Stimulated activated CD4-positive, alpha-beta T cell treated with anti-CD3 and anti-CD28 coated beads, Interleukin-4, amount 100 ng/mL, for 4 hours (primary cell): ENCODE data around the gene MDM2.
"Not testable (repeated sequence)": the region's sequence is repeated elsewhere in the genome, so short reads cannot be mapped to it uniquely, and the experiment has no call there.

Experiments
- DNase-seq, 2 experiments: peaks; one replicate each; pipeline ENCODE4 v3.0.0-alpha.2; 2020

Gene MDM2

DNA sequence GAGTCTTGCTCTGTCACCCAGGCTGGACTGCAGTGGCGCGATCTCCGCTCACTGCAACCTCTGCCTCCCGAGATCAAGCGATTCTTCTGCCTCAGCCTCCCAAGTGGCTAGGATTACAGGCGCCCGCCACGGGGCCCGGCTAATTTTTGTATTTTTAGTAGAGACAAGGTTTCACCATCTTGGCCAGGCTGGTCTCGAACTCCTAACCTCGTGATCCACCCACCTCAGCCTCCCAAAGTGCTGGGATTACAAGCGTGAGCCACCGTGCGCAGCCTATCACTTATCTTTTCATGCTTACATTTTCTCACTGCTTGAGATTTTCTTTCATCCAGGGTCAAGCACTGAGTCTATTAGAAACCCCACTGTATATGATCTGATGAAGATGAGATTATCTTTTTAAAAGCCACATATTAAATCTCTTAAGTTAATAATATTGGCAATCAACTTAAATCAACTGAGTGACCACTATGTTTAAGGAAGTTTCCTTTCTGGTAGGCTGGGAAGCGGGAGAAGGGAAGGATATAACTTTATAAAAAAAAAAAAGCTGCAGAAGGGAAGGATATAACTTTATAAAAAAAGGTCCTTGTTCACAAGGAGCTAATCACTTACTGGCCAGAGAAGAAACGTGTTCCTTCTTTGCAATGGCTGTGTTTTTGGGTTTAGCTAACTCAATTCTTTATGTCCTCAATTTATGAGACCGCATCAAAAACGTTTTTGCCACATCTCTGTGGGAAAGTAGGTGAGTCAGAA, 1.3 kb upstream of the MDM2 start:
- DNase-seq = no peak

DNA sequence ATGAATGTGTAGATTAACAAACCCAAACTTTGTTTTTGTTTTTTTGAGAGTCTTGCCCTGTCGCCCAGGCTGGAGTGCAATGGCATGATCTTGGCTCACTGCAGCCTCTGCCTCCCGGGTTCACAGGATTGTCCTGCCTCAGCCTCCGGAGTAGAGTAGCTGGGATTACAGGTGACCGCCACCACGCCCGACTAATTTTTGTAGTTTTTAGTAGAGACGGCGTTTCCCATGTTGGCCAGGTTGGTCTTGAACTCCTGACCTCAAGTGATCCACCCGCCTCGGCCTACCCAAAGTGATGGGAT, 752 bp upstream of the MDM2 start:
- not testable (repeated sequence) for DNase-seq

DNA sequence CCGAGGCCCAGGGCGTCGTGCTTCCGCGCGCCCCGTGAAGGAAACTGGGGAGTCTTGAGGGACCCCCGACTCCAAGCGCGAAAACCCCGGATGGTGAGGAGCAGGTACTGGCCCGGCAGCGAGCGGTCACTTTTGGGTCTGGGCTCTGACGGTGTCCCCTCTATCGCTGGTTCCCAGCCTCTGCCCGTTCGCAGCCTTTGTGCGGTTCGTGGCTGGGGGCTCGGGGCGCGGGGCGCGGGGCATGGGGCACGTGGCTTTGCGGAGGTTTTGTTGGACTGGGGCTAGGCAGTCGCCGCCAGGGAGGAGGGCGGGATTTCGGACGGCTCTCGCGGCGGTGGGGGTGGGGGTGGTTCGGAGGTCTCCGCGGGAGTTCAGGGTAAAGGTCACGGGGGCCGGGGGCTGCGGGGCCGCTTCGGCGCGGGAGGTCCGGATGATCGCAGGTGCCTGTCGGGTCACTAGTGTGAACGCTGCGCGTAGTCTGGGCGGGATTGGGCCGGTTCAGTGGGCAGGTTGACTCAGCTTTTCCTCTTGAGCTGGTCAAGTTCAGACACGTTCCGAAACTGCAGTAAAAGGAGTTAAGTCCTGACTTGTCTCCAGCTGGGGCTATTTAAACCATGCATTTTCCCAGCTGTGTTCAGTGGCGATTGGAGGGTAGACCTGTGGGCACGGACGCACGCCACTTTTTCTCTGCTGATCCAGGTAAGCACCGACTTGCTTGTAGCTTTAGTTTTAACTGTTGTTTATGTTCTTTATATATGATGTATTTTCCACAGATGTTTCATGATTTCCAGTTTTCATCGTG, 612 bp downstream of the MDM2 start:
- DNase-seq = peak; percentile 44 to 55

DNA sequence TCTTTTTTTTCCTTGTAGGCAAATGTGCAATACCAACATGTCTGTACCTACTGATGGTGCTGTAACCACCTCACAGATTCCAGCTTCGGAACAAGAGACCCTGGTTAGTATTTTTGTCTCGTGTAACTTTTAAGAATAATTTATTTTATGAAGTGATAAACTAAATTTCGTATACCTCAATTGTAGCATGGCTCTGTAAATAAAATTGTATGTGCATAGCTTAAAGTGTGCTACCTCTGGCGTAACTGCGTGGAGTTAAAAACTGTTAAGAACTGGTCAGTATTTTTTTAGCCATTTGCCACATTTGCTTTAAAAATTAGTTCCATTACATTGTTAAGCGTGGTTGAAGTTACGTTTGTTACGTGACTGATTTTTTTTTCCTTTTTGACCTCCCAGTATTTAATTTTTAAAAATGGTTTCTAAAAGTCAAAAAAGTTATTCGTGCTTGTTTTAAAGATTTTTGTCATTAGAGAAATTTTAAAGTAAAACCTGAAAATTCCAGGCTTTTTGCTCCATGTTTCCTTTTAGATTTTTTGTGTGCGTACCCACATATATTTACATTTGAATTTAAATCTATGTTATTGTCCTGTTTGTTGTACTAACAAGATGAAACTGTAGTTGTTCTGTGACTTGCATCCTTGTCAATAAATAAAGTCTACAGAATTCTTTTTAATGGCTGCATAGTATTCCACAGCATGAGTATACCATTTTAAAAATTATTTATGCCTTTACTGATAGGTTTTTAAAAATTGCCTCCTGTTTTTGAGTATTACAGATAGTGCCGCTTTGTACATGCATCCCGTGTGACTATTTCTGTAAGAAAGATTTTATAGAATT, 1.4 kb downstream of the MDM2 start:
- no peak for DNase-seq

DNA sequence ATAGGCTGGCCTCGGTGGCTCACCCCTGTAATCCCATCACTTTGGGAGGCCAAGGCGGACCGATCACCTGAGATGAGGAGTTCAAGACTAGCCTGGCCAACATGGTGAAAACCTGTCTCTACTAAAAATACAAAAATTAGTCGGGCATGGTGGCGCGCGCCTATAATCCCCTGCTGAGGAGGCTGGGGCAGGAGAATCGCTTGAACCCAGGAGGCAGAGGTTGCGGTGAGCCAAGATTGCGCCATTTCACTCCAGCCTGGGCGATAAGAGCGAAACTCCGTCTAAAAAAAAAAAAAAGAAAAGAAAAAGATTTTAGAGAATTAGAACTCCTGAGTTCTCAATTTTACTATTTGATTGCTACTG, 2.0 kb downstream of the MDM2 start:
- not testable (repeated sequence) for DNase-seq

DNA sequence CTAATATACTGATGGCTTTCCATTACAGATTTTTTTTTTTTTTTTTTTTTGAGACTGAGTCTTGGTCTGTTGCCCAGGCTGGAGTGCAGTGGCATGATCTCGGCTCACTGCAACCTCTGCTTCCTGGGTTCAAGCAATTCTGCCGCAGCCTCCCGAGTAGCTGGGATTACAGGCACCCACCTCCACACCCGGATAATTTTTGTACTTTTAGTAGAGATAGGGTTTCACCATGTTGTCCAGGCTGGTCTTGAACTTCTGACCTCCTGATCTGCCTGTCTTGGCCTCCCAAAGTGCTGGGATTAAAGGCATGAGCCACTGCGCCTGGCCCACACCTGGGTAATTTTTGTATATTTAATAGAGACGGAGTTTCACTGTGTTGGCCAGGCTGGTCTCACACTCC, 3.6 kb downstream of the MDM2 start:
- not testable (repeated sequence) for DNase-seq

DNA sequence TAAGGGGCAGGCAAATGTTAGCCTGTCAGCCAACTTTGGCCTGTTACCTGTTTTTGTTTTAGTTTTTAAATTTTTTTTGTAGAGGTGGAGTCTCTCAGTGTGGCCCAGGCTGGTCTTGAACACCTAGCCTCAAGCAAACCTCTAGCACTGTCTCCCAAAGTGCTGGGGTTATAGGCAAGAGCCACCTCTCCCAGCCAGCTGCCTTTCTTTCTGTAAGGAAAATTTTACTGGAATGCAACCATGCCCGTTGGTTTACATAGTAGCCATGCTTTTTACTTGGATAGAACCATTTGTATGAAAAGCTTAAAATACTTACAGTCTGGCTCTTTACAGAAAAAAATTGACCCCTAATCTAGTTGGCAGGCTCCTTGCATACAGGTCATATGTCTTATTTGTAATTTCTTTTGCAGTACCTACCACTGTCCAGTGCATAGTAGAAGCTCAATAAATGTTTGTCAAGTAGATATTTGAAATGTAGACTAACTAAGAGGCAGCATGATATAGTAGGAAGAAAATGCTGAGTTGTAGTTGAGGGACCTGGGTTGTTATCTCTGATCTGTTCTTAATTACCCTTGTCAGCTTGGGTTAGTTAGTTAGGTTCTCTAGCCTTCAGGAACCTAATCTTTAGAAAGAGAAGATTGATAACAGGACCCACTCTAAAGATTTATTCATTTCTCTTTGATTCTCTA, 4.7 kb downstream of the MDM2 start:
- DNase-seq = no peak

DNA sequence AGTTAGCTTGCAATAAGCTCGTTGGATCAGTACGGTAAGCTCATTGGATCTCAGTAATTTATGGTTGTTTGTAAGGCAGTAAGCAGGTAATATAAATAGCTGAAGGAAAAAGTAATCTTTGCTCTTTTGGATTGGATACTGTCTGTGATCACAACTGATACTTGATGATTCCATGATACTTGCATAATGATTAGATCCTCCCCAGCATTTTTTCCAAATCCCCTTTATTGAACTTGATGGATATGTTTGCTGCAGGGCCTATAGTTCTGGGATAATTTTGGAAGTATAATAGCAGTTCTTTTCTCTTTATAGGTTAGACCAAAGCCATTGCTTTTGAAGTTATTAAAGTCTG, 5.2 kb downstream of the MDM2 start:
- no peak for DNase-seq

DNA sequence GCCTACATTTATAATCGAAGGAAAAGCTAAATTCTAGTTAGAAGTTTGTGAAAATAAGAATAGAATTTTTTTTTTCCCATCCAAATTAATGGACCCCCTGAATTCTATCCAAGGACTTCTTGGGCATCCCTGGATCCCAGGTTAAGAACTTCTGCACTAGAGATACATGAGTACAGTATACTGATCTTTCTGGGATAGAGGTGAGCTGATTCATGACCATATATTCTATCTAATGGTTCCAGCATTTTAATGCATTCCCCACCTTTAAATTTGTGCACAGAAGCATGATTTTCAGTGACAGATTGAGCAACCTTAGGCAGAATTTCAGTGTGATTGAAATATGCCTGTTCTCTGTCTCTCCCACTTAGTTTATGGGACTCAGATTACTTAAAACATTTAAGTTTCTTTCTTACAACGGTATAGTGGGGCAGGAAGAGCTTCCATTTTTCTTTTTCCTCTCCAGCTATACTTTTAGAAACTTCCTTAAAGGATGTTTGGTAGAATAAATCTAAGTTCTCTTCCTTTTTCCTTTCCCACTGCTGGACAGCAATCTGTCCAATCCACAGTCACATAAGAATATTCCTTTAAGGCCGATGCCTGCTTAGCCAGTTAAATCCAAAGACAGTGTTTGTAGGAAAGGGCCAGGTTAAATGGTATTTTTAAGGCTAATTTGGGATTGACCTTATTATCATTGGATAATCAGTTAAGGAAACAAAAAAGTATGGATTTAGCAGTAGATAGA, 6.7 kb downstream of the MDM2 start:
- DNase-seq = no peak

DNA sequence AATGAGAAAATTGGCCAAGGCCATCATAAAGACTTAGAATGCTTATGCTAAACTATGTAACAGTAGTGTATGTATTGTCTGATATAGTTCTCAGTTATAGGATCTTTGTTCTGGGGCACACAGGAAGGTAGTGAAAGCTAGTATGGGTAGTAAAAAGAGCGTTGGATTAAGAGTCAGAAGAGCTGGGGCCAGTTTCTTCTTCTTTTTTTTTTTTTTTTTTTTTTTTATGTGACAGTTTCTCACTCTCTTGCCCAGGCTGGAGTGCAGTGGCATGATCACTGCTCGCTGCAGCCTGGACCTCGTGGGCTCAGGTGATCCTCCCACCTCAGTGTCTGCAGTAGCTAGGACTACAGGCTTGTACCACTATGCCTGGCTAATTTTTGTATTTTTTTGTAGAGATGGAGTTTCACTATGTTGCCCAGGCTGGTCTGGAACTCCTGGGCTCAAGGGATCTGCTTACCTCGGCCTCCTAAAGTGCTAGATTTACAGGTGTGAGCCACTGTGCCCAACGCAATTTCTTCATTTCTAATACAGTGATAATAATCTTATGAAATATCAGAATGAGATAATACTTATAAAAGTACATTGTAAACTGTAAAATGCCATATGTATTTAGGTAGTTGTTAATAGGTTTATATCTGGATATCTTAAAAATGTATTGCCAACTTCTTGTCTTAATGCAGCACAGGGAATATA, 7.4 kb downstream of the MDM2 start:
- DNase-seq = no peak

DNA sequence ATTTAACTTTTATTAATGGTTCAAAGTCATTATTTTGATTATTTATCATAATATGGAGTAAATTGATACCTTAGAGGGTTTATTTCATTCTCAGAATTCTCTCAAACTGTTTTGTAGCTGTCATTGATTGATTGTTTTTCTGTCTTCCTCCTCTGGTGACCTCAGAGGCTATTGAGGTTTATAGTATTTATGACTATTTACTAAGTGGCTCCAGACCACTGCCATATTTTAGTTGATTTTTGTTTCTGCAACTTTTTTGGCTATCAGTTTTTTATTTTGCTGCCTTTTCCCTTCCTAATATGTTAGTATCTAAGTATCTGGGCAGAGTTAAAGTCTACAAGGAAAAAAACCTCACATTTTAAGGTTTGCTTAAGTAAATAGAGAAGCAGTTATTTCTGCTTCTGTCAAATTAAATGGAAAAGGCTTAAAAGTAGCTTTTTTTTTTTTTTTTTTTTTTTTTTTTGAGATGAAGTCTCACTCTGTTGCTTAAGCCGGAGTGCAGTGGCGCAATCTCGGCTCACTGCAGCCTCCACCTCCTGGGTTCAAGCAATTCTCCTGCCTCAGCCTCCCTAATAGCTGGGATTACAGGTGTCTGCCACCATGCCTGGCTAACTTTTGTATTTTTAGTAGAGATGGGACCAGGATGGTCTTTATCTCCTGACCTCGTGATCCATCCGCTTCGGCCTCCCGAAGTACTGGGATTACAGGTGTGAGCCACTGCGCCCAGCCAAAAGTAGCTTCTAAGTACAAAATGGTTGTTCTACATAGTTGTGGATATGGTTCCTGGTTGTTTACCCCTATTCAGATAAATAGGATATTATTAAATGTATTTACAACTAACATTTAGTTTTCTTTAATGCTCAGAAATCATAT, 8.2 kb downstream of the MDM2 start:
- DNase-seq = no peak

DNA sequence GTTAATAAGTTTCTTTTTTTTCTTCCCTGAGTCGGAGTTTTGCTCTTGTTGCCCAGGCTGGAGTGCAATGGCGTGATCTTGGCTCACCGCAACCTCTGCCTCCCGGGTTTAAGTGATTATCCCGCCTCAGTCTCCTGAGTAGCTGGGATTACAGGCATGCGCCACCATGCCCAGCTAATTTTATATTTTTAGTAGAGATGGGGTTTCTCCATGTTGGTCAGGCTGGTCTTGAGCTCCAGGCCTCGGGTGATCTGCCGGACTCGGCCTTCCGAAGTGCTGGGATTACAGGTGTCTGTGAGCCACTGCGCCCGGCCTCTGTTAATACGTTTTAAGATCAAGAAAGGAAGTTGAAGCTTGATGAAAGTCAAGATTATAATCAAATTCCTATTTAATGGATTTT, 11.5 kb downstream of the MDM2 start:
- DNase-seq = not testable (repeated sequence)

DNA sequence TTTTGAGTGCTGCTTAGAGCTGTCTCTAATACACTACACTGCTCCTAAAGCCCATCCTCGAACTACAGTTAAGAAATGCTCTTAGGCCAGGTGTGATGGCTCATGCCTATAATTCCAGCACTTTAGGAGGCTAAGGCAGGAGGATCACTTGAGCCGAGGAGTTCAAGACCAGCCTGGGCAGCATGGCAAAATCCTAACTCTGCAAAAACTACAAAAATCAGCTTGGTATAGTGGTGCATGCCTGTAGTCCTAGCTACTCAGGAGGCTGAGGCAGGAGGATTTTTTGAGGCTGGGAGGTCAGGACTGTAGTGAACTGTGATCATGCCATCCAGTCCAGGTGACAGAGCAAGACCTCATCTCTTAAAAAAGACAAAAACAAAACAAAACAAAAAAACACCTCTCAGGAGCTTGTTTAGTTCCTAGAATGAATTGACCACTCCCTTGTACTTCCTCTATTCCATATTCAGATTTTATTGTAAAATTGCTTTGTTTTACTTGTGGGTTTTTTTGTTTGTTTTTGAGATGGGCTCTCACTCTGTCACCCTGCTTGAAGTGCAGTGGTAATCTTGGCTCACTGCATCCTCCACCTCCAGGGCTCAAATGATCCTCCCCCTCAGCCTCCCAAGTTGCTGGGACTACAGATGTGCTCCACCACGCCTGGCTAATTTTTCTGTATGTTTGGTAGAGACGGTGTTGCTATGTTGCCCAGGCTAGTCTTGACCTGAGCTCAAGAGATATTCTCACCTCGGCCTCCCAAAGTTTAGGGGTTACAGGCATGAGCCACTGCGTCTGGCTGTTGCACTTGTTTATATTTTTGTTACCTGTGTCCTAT, 13.6 kb downstream of the MDM2 start:
- no peak for DNase-seq

DNA sequence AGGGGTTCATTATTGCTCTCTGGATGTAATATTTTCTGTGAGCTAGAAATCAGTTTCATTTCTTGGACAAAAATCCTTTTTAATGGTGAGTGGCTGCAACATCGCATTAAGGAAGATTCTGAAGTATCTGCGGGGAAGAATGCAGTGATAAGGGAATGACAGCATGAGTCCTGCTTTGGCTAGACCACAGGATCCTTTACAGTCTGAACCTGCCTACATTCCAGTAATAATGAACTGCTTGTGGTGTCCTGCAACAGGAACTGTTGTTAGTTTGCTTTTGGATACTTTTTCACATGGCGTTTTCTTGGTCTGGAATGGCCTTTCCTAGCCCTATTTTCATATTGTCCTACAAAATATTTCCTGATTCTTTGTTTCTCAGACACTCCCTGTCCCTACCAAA, 15.7 kb downstream of the MDM2 start:
- no peak for DNase-seq

DNA sequence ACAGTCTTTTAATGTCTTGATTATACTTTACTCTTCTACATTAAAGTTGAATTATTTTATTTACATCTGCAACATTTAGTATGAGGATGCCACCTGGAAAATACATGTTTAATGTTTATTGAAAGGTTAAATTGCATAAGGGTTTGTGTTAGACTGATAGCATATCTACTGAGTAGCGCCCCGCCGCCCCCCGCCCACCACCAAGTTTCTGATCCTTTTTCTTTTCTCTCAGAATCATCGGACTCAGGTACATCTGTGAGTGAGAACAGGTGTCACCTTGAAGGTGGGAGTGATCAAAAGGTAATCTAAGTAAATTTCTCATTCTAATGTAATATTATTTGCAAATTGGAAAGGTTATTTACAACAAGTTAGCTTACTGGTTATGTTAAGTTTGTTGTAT, 16.2 kb downstream of the MDM2 start:
- no peak for DNase-seq

DNA sequence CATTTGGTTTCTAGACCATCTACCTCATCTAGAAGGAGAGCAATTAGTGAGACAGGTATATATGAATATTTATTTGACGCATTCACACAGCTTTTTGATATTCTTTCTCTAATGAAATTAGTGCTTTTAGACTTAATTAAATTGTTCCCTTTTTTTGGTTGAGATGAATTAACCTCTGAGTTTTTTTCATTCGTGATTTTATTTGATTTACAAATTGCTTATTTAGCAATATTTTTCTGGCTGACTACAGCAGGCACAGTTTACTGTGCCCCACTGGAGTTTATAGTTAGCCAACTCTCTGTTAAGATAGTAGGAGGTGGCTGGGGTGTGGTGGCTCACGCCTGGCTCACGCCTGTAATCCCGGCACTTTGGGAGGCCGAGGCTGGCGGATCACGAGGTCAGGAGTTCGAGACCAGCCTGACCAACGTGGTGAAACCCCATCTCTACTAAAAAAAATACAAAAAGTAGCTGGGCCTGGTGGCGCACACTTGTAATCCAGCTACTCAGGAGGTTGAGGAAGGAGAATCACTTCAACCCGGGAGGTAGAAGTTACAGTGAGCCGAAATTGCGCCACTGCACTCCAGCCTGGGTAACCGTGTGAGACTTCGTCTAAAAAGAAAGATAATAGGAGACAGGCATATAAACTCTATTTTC, 16.7 kb downstream of the MDM2 start:
- DNase-seq = no peak

DNA sequence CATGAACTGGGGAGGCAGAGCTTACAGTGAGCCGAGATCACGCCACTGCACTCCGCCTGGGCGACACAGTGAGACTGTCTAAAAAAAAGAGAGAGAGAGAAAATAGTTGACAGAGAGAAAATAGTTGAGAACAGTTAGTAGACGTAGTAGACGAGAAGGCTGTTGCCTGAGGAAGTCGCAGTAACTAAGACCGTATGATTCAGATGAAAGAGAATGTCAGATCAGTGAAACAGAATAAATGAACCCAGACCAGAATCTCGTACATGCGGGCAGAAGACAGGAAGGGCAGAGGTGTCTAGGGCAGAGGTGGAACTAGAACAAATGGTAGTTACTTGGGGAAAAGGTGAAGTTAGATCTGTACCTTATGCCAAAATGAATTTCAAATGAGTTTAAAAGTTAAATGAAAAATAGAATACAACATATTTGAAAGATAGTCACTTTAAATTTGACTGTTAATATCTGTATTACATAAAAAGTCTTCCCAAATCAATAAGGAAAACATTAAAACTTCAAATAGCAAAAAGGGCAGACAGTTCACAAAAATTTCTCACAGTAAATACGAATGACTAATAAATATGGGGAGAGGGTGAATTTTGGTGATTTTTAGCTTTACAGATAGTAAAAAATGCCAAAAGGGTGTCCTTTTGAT, 17.7 kb downstream of the MDM2 start:
- no peak for DNase-seq

DNA sequence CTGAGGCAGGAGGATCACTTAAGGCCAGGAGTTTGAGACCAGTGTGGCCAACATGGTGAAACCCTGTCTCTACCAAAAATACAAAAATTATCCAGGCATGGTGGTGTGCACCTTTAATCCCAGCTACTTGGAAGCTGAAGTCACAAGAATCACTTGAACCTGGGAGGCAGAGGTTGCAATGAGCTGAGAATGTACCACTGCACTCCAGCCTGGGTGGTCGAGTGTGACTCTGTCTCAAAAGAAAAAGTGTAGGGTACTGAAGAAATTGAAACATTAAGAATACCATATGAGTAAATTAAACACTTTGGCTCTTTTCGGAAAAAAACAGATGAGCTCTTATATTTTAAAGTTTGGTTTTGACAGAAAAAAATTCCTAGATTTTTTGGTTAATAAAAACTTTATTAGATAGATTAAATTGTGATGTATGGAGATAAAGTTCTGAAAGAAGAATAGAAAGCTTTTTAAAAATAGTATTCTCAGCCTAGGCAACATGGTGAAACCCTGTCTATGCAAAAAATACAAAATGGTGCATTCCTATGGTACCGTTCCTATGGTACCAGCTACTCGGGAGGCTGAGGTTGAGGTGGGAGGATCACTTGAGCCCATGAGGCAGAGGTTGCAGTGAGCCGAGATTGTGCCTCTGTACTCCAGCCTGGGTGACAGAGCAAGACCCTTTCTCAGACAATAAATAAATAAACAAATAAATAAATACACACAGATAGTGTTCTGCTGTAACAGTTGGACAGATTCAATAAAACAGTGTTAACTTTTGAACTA, 20.1 kb downstream of the MDM2 start:
- no peak for DNase-seq
